Ishikawa (cell line): ENCODE measurements around the gene NOS2.

Source experiments
- CEBPB ChIP-seq: IDR thresholded peaks from 2 replicates; pipeline ENCODE4 v1.6.1; 2012
- CREB1 ChIP-seq: IDR thresholded peaks from 2 replicates; pipeline ENCODE4 v1.6.1; 2012; ENCODE audit warnings: low read depth
- EGR1 ChIP-seq: IDR thresholded peaks from 2 replicates; pipeline ENCODE4 v1.6.1; 2012
- EP300 ChIP-seq: IDR thresholded peaks from 2 replicates; pipeline ENCODE4 v1.6.1; 2012; ENCODE audit warnings: borderline replicate concordance
- FOXM1 ChIP-seq: IDR thresholded peaks from 2 replicates; pipeline ENCODE4 v1.6.1; 2012; ENCODE audit warnings: low read depth, borderline replicate concordance
- NFIC ChIP-seq: IDR thresholded peaks from 2 replicates; pipeline ENCODE4 v1.6.1; 2012
- RAD21 ChIP-seq: IDR thresholded peaks from 2 replicates; pipeline ENCODE4 v1.6.1; 2012; ENCODE audit warnings: low read depth
- TAF1 ChIP-seq: IDR thresholded peaks from 2 replicates; pipeline ENCODE4 v1.6.1; 2012; ENCODE audit warnings: low read depth, mild to moderate bottlenecking
- TCF12 ChIP-seq: IDR thresholded peaks from 2 replicates; pipeline ENCODE4 v1.6.1; 2012; ENCODE audit warnings: low read depth
- TEAD4 ChIP-seq: IDR thresholded peaks from 2 replicates; pipeline ENCODE4 v1.6.1; 2012
- YY1 ChIP-seq: IDR thresholded peaks from 2 replicates; pipeline ENCODE4 v1.6.1; 2012; ENCODE audit warnings: low read depth
- ZBTB7A ChIP-seq: IDR thresholded peaks from 2 replicates; pipeline ENCODE4 v1.6.1; 2012; ENCODE audit warnings: low read depth
- TF ChIP-seq, protein P1 (sequence below): IDR thresholded peaks from 2 replicates; pipeline ENCODE4 v1.6.1; 2012
- TF ChIP-seq, protein P2 (sequence below): IDR thresholded peaks from 2 replicates; pipeline ENCODE4 v1.6.1; 2012
- TF ChIP-seq, protein P3 (sequence below): IDR thresholded peaks from 2 replicates; pipeline ENCODE4 v1.6.1; 2012; ENCODE audit warnings: low read depth, mild to moderate bottlenecking

The NOS2 gene

DNA sequence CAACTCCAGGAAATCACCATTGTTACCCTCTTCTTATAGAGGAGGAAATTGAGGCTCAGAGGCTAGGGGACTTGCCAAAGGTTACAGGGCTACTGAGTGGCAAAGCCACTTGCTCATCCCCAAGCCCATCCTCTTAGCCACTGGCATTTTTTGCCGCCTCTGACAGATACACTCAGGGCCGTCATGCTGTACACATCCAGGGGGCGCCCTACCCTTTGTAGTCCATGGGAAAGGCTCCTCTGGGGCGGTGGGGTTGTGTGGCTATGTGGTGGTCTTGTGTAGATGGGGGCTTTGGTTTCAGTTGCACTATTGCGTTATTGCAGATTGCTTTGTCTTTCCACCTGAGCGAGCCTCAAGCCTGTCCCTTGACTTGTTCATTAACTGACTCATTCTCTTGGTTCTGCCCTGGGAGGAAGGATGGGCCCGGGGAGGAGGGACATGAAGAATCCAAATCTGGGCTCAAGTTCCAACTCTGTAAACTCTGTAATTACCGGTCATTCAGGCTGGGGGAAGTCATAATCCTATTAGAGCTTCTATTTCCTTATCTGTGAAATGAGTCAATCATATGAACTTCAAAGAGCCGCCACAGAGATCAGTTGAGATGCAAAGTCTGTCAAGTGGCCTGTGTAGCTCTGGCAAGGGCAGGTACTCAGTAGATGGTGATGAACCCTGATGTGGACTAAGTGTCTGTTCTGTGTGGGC is 2.8 kb downstream of the NOS2 start:
- TF ChIP-seq YY1, result no peak
- TF ChIP-seq RAD21, result no peak

DNA sequence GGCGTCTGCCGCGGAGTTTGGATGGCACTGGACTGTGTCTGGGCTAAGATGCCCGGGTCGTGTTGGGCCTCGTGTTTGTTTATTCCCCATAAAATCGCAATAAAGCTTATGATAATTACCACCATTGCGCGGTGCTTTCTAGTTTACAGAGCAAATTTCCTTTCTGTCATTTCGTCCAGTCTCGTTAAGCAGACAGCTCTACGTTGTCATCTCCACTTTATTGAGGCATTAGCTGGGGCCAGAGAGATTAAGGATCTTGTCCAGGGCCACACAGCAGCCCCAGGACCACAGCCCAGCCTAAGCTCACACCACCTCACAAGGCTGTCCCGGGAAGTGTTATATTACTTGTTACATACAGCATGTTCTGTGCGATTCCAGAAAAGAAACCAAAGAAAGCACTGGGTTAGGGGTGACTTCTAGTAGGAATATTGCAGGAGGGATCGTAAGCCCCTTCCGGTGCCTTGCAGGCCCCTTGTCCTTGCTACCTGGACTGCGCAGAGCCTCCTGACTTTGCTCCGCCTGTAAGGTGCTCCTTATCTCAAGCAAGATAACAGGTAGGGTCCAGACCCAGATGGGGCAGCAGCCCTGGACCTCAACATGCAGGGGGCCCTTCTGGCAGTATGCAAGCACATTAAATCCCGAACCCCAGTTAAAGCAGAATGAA is 6.3 kb downstream of the NOS2 start:
- TF ChIP-seq RAD21, result no peak
- no peak for TF ChIP-seq TEAD4
- TF ChIP-seq NFIC, result no peak
- no peak for TF ChIP-seq CEBPB
- TF ChIP-seq FOXM1, result no peak
- no peak for TF ChIP-seq EGR1
- TF ChIP-seq EP300, result no peak

DNA sequence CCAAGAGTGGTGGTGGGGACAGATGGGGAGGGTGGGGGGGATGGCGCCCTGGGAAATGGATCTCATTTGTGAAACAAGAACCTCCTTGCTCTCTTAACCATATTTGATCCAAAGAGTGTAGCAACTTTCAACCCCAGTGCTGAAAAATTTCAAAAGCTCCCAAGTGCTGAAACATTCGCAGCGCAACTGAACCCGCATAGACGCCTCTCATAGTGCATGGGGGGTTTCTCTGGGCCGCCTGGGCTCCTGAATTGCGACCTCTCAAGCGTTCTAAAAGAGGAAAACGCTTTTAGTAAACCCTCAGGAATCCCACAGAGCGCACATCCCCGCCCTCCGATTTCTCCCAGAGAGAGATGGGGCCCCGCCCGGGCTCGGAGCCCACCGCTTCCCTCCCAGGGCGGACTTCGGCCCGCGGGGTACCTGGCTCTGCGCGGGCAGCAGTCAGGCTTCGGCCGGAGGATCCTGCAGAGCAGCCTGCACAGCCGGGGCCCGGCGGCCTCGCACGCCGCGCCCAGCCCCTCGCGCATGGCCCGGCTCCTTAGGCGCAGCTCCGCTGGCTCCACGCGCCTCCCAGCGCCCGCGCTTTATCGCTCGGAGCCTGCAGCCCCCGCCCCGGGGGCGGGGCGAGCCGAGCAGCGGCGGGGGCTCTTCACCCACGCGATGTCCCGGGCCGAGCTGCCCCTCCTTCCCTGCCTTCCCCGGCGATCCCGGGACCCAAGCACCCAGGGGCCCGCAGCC is 7.0 kb downstream of the NOS2 start:
- TF ChIP-seq, protein P1, sequence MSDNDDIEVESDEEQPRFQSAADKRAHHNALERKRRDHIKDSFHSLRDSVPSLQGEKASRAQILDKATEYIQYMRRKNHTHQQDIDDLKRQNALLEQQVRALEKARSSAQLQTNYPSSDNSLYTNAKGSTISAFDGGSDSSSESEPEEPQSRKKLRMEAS, result peak; percentile 73
- TF ChIP-seq TCF12, result no peak
- TF ChIP-seq, protein P2, sequence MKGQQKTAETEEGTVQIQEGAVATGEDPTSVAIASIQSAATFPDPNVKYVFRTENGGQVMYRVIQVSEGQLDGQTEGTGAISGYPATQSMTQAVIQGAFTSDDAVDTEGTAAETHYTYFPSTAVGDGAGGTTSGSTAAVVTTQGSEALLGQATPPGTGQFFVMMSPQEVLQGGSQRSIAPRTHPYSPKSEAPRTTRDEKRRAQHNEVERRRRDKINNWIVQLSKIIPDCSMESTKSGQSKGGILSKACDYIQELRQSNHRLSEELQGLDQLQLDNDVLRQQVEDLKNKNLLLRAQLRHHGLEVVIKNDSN, result no peak

DNA sequence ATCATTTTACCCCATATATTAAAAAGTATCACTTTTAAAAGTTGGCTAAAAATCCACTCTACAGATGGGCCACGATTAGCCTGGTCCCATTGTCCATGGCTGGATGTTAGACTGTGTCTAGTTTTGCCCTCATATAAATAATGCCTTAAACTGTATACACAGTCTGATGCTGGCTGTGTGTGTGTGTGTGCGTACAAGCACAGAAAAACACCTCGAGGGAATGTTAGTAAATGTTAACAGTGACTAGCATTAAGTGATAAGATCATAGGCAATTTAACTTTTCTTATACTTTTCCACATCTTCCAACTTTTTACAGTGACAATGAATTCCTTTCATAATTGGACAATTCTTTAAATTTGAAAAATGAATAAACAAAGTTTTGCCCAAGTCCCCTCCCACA is 8.2 kb downstream of the NOS2 start:
- TF ChIP-seq RAD21, result no peak
- TF ChIP-seq ZBTB7A, result no peak
- TF ChIP-seq, protein P3, sequence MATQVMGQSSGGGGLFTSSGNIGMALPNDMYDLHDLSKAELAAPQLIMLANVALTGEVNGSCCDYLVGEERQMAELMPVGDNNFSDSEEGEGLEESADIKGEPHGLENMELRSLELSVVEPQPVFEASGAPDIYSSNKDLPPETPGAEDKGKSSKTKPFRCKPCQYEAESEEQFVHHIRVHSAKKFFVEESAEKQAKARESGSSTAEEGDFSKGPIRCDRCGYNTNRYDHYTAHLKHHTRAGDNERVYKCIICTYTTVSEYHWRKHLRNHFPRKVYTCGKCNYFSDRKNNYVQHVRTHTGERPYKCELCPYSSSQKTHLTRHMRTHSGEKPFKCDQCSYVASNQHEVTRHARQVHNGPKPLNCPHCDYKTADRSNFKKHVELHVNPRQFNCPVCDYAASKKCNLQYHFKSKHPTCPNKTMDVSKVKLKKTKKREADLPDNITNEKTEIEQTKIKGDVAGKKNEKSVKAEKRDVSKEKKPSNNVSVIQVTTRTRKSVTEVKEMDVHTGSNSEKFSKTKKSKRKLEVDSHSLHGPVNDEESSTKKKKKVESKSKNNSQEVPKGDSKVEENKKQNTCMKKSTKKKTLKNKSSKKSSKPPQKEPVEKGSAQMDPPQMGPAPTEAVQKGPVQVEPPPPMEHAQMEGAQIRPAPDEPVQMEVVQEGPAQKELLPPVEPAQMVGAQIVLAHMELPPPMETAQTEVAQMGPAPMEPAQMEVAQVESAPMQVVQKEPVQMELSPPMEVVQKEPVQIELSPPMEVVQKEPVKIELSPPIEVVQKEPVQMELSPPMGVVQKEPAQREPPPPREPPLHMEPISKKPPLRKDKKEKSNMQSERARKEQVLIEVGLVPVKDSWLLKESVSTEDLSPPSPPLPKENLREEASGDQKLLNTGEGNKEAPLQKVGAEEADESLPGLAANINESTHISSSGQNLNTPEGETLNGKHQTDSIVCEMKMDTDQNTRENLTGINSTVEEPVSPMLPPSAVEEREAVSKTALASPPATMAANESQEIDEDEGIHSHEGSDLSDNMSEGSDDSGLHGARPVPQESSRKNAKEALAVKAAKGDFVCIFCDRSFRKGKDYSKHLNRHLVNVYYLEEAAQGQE, result no peak
- no peak for TF ChIP-seq NFIC
- TF ChIP-seq TAF1, result no peak
- no peak for TF ChIP-seq CREB1
- no peak for TF ChIP-seq TCF12
- TF ChIP-seq, protein P2, result no peak

DNA sequence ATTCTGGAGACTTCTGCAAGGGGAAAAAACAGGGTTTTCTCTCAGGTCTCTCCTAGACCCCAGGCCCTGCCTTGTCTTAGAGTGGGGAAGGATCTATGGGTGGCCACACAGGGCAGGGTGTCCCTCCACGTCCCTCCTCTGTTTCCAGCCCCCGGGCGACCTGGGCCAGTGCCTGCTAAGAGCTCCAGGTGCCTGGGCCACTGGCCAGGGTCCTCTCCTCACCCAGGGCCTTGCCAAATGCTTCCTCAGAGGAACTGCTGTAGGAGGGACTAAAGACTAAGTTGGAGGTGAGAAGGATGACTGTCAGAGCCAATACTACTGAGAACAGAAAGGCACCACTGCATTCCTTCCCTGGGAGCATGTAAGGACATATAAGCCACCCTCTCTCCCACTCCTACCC is 11.4 kb downstream of the NOS2 start:
- TF ChIP-seq NFIC (no peak), ZBTB7A (no peak), RAD21 (no peak), TCF12 (no peak), CEBPB (no peak), EP300 (no peak), TEAD4 (no peak), YY1 (no peak), CREB1 (no peak), EGR1 (no peak), FOXM1 (no peak), TAF1 (no peak)
- TF ChIP-seq, protein P3, result no peak
- TF ChIP-seq, protein P1, result no peak
- TF ChIP-seq, protein P2, result no peak
